GM23248 (cell line): Measurements from ENCODE around the gene RABGAP1L. TPM values are rescaled to one million over a fixed set of nuclear protein-coding genes. Genes with fewer than 3 reads are reported as not detected.

Experiments
- DNase-seq: peaks from one replicate; pipeline ENCODE4 v3.0.0-alpha.2; 2015
- H2AFZ ChIP-seq: fragments of 200-600 bp; sonication (generic); 2 replicates; pipeline ENCODE4 v1.6.1; 2016; ENCODE audit warnings: antibody characterized with exemption
- H3F3A ChIP-seq: fragments of 200-600 bp; sonication (generic); 2 replicates; pipeline ENCODE4 v1.6.1; 2016; ENCODE audit warnings: mild to moderate bottlenecking, antibody characterized with exemption, mixed run types; ENCODE audit not compliant: insufficient read depth
- H3K27ac ChIP-seq: fragments of 200-600 bp; sonication (generic); 2 replicates; pipeline ENCODE4 v1.5.1; 2016; ENCODE audit warnings: mild to moderate bottlenecking
- H3K27me3 ChIP-seq: fragments of 200-600 bp; sonication (generic); replicated peaks from 2 replicates; pipeline ENCODE4 v1.6.1; 2016; ENCODE audit warnings: mild to moderate bottlenecking; ENCODE audit not compliant: insufficient read depth
- H3K36me3 ChIP-seq: fragments of 200-600 bp; sonication (generic); 2 replicates; pipeline ENCODE4 v1.6.1; 2016; ENCODE audit warnings: low read depth, mild to moderate bottlenecking
- H3K4me1 ChIP-seq: fragments of 200-600 bp; sonication (generic); 2 replicates; pipeline ENCODE4 v1.6.1; 2016; ENCODE audit warnings: mild to moderate bottlenecking; ENCODE audit not compliant: insufficient read depth
- H3K4me2 ChIP-seq: fragments of 200-600 bp; sonication (generic); one replicate; pipeline ENCODE4 v1.6.1; 2016; ENCODE audit warnings: mild to moderate bottlenecking; ENCODE audit not compliant: unreplicated experiment
- H3K4me3 ChIP-seq: fragments of 200-600 bp; sonication (generic); 2 replicates; pipeline ENCODE4 v1.5.1; 2016; ENCODE audit warnings: mild to moderate bottlenecking
- H3K79me2 ChIP-seq: fragments of 200-600 bp; sonication (generic); 2 replicates; pipeline ENCODE4 v1.6.1; 2016; ENCODE audit warnings: mild to moderate bottlenecking; ENCODE audit not compliant: insufficient read depth
- H3K9ac ChIP-seq: fragments of 200-600 bp; sonication (generic); 2 replicates; pipeline ENCODE4 v1.6.1; 2016; ENCODE audit warnings: mild to moderate bottlenecking
- H3K9me2 ChIP-seq: fragments of 200-600 bp; sonication (generic); 2 replicates; pipeline ENCODE4 v1.6.1; 2016; ENCODE audit warnings: mixed run types, mild to moderate bottlenecking, moderate library complexity; ENCODE audit not compliant: insufficient read depth
- H3K9me3 ChIP-seq: fragments of 200-600 bp; sonication (generic); one replicate; pipeline ENCODE4 v1.6.1; 2017; ENCODE audit warnings: low read depth
- H4K20me1 ChIP-seq: fragments of 200-600 bp; sonication (generic); 2 replicates; pipeline ENCODE4 v1.6.0; 2016; ENCODE audit not compliant: insufficient read depth
- EZH2 ChIP-seq: fragments of 200-600 bp; sonication (generic); IDR thresholded peaks from 2 replicates; pipeline ENCODE4 v1.6.1; 2018; ENCODE audit warnings: antibody characterized with exemption, mild to moderate bottlenecking; ENCODE audit not compliant: insufficient read depth, poor library complexity, severe bottlenecking
- EZH2phosphoT487 ChIP-seq: fragments of 200-600 bp; sonication (generic); IDR thresholded peaks from 2 replicates; pipeline ENCODE4 v1.6.1; 2018; ENCODE audit warnings: antibody characterized with exemption, moderate library complexity, mild to moderate bottlenecking, low read depth; ENCODE audit not compliant: insufficient read depth
- WGBS, 2 experiments: methylation state at CpG; one replicate each; pipeline ENCODE4 v1.1.6; 2015 to 2017; ENCODE audit warnings: low lambda C conversion rate in 2 of 2, low coverage in 1 of 2; ENCODE audit errors: missing lambda C conversion rate in 2 of 2; 5-methylcytosine and 5-hydroxymethylcytosine counted together
- in situ Hi-C: fragments of 300-500 bp; cut with MboI; formaldehyde crosslinking; loops from 2 replicates; pipeline ENCODE4 v1.15.0; 2020
- polyA plus RNA-seq: library from polyadenylated mRNA; unstranded; fragments of >200 nt; fragmentation: Nextera tagmentation; extraction: Ambion mirVana; gene quantifications from 2 replicates; pipeline ENCODE4 v1.2.1, GENCODE V29; 2016
- total RNA-seq: library from RNA; depleted of rRNA; stranded (reverse); fragments of >200 nt; shearing (Covaris generic); gene quantifications from 2 replicates; pipeline ENCODE4 v1.2.3, GENCODE V29; 2014

RABGAP1L gene
- total and polyA plus RNA-seq, 2 experiments from 2014 or later: 13.7 to 21.6 TPM

- peak; percentile 11 for DNase-seq
- in situ Hi-C loops: no loop called here
- Histone ChIP-seq H3K79me2 (peaks cover 31% of the 10 kb centered on the region), H2AFZ (peak overlapping the region; percentile 99), H3K9me2 (no peaks in the 10 kb centered on the region), H3K27ac (no peak overlapping the region), H4K20me1 (no peaks in the 10 kb centered on the region), H3K4me3 (peak overlapping the region; percentile 84), H3K9ac (peak overlapping the region; percentile 86), H3K4me1 (no peaks in the 10 kb centered on the region), H3K9me3 (no peaks in the 10 kb centered on the region), H3K4me2 (peak overlapping the region; percentile 89), H3K36me3 (no peaks in the 10 kb centered on the region), H3F3A (no peaks in the 10 kb centered on the region), H3K27me3 (no peaks in the 10 kb centered on the region)
- TF ChIP-seq EZH2: no peak
- TF ChIP-seq EZH2phosphoT487: no peak
- WGBS, 2 experiments: 3 to 4% methylated on average over 20 to 23 of the region's 23 CpGs
Measured at GRCh38 chr1:174158767-174159251, 511 bp upstream of the RABGAP1L start.

- H3K36me3 ChIP-seq: no peaks in the 10 kb centered on the region
- no peaks in the 10 kb centered on the region for H3K4me1 ChIP-seq
- peak overlapping the region; percentile 47 for H3K27ac ChIP-seq
- DNase-seq: peak; percentile 81
- WGBS, 2 experiments: 1 to 2% methylated on average over 14 of the region's 14 CpGs
- H3K4me3 ChIP-seq: peak overlapping the region; percentile 84
- peak overlapping the region; percentile 99 for H2AFZ ChIP-seq
- H3K79me2 ChIP-seq: peaks cover 43% of the 10 kb centered on the region
- in situ Hi-C loops: no loop called here
- no peaks in the 10 kb centered on the region for H4K20me1 ChIP-seq
- H3K9me2 ChIP-seq: no peaks in the 10 kb centered on the region
- no peaks in the 10 kb centered on the region for H3K27me3 ChIP-seq
- no peaks in the 10 kb centered on the region for H3F3A ChIP-seq
- TF ChIP-seq EZH2phosphoT487 (no peak), EZH2 (no peak)
- peak overlapping the region; percentile 76 for H3K4me2 ChIP-seq
- peak overlapping the region; percentile 86 for H3K9ac ChIP-seq
- H3K9me3 ChIP-seq: no peaks in the 10 kb centered on the region
Measured at GRCh38 chr1:174160109-174160473, 771 bp downstream of the RABGAP1L start.

- no peaks in the 10 kb centered on the region for H3K4me1 ChIP-seq
Measured at GRCh38 chr1:174160603-174161002, 1.3 kb downstream of the RABGAP1L start.

GRCh38 chr1:174161813-174162212, 2.5 kb downstream of the RABGAP1L start:
- in situ Hi-C loops: no loop called here
- Histone ChIP-seq H3K9ac (no peak overlapping the region), H3K27ac (no peak overlapping the region), H2AFZ (no peak overlapping the region), H3K4me1 (no peaks in the 10 kb centered on the region), H3K36me3 (no peaks in the 10 kb centered on the region), H3F3A (no peaks in the 10 kb centered on the region), H3K4me3 (no peak overlapping the region), H3K79me2 (peaks cover 56% of the 10 kb centered on the region), H3K9me3 (no peaks in the 10 kb centered on the region), H3K9me2 (no peaks in the 10 kb centered on the region), H3K4me2 (no peak overlapping the region), H4K20me1 (no peaks in the 10 kb centered on the region), H3K27me3 (no peaks in the 10 kb centered on the region)
- 96 to 98% methylated on average over 6 of the region's 6 CpGs for WGBS, 2 experiments
- DNase-seq: no peak
- TF ChIP-seq EZH2: no peak
- TF ChIP-seq EZH2phosphoT487: no peak

More at GRCh38 chr1:174160603-174161002, 1.3 kb downstream of the RABGAP1L start:
- peaks cover 48% of the 10 kb centered on the region for H3K79me2 ChIP-seq
- DNase-seq: peak; percentile 10
- no peaks in the 10 kb centered on the region for H3K9me2 ChIP-seq
- H3K27ac ChIP-seq: no peak overlapping the region
- peak overlapping the region; percentile 76 for H3K4me2 ChIP-seq
- H3F3A ChIP-seq: no peaks in the 10 kb centered on the region
- H3K4me3 ChIP-seq: peak overlapping the region; percentile 84
- TF ChIP-seq EZH2: no peak
- TF ChIP-seq EZH2phosphoT487: no peak
- peak overlapping the region; percentile 99; the same call in 1 of the 2 replicates for H2AFZ ChIP-seq
- peak overlapping the region; percentile 86 for H3K9ac ChIP-seq
- H3K36me3 ChIP-seq: no peaks in the 10 kb centered on the region
- in situ Hi-C loops: no loop called here
- no peaks in the 10 kb centered on the region for H4K20me1 ChIP-seq
- H3K9me3 ChIP-seq: no peaks in the 10 kb centered on the region
- no peaks in the 10 kb centered on the region for H3K27me3 ChIP-seq
- 65 to 68% methylated on average over 5 of the region's 5 CpGs for WGBS, 2 experiments
